ENCODE data around the gene FOXO1.

DNA sequence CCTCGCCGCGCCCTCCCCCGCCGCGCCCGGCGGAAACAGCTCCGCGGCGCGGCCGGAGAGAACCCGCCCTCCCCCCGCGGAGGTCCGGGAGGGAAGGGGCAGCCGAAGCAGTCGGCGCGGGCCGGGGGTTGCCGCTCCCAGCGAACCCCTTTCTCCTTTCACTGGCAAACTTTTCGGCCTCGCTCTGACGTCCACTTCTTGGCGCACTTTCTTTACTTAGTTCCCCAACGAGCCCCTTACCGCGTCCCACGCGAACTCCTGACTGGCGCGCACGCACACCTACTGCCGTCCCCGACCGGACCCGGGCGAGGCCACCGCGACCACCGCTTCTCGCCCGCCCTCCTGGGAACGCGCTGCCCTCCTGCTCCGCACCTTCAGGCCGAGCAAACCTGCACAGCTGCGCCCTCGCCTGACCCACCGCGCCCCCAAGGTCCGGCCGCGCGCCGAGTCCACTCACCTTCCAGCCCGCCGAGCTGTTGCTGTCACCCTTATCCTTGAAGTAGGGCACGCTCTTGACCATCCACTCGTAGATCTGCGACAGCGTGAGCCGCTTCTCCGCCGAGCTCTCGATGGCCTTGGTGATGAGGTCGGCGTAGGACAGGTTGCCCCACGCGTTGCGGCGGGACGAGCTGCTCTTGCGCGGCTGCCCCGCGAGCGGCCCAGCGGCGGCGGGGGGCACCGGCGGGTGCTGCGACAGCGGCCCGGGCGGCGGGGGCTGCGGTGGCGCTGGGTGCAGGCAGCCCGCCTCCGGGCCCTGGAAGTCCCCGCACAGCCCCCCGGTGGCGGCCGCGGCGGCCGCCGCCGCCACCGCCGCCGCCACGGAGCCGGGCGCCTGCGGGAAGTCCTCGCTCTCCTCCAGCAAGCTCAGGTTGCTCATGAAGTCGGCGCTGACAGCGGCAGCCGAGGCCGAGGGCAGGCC, 1.1 kb downstream of the FOXO1 start:
- TF ChIP-seq, protein P1, sequence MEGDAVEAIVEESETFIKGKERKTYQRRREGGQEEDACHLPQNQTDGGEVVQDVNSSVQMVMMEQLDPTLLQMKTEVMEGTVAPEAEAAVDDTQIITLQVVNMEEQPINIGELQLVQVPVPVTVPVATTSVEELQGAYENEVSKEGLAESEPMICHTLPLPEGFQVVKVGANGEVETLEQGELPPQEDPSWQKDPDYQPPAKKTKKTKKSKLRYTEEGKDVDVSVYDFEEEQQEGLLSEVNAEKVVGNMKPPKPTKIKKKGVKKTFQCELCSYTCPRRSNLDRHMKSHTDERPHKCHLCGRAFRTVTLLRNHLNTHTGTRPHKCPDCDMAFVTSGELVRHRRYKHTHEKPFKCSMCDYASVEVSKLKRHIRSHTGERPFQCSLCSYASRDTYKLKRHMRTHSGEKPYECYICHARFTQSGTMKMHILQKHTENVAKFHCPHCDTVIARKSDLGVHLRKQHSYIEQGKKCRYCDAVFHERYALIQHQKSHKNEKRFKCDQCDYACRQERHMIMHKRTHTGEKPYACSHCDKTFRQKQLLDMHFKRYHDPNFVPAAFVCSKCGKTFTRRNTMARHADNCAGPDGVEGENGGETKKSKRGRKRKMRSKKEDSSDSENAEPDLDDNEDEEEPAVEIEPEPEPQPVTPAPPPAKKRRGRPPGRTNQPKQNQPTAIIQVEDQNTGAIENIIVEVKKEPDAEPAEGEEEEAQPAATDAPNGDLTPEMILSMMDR (IDR thresholded peaks at IDR 0.05; ENCODE audit: insufficient read depth, low read depth, low read length) = no peak
- TF ChIP-seq EZH2 (IDR thresholded peaks at IDR 0.05; ENCODE audit: insufficient read depth, low read length) = peak; percentile 42

Data from astrocyte (in vitro differentiated cells and primary cell).